A673 (cell line): Measurements from ENCODE around the gene TMEM266.

Experiments
- CTCF ChIP-seq: fragments of 300-800, 200-600 bp; sonication (generic); conservative IDR thresholded peaks from 2 replicates; pipeline ENCODE4 v1.5.1; 2017; ENCODE audit warnings: low read depth, mild to moderate bottlenecking, antibody characterized with exemption, low read length, moderate library complexity, mixed read lengths
- EZH2 ChIP-seq: fragments of 200-600 bp; sonication (generic); IDR thresholded peaks from 2 replicates; pipeline ENCODE4 v1.6.1; 2017; ENCODE audit warnings: borderline replicate concordance, low read depth, mild to moderate bottlenecking, mixed read lengths, antibody characterized with exemption, low read length; ENCODE audit not compliant: poor library complexity, severe bottlenecking

DNA sequence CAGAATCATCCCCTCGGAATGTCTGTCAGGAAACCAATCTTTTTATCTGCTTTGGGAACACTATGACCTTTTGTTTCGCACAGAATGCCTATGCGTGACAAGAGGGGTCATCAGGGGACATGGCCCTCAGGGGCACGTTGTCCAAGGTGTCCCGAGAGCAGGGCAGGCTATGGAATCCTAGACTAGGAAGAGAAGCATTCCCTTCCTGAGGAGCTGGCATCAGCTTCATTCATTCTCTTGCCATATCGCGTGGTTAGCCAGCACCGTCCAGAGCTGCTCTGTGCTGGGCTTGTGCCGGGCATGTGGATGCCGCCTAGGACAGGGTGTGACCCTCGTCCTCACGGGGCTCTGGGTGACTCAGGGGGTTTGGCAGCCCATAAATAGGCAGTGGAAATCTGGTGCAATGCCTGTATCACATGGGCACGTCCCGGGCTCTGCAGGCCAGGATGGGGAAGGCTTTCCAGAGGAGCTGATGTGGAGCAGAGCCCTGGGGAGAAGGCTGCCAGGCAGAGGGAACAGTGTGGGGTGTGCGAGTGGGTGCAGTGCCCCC is 117.8 kb downstream of the TMEM266 start:
- TF ChIP-seq CTCF (no peak), EZH2 (no peak)
